Pancreas (tissue), 10 donors: ENCODE data around the gene CYSLTR2. TPM values are rescaled to one million over a fixed set of nuclear protein-coding genes. Genes with fewer than 3 reads are reported as not detected.

Experiments used
- ATAC-seq, 4 donors: fragments of 200-7000 bp; cut with Tn5 transposase; one replicate each; pipeline versions ENCODE4 v1.8.0 to v1.9.1; 2020; ENCODE audit warnings: mild to moderate bottlenecking in 4 of 4, moderate library complexity in 4 of 4
- DNase-seq, 6 donors: peaks; one replicate each; pipeline ENCODE4 v3.0.0-alpha.2; 2020
- FAIRE-seq: peaks from 2 replicates; lab custom pipeline; 2012; peaks lifted over from hg19 to GRCh38; lab: Jason Lieb, UNC
- H3K27ac ChIP-seq, 4 donors: fragments of 200-600 bp; sonication (generic); 1 replicate in 3 of 4; 2 replicates in 1 of 4; pipeline versions ENCODE4 v1.5.0 to v1.8.0; 2020
- H3K27me3 ChIP-seq, 4 donors: fragments of 200-600 bp; one replicate each; pipeline ENCODE4 v1.8.0; 2021
- H3K36me3 ChIP-seq, 3 donors: fragments of 200-600 bp; sonication (generic) in 1 of 3; one replicate each; pipeline versions ENCODE4 v1.5.0 to v1.8.0; 2020 to 2021
- H3K4me1 ChIP-seq, 3 donors: fragments of 200-600 bp; one replicate each; pipeline ENCODE4 v1.8.0; 2021
- H3K4me3 ChIP-seq, 4 donors: fragments of 200-600 bp; sonication (generic) in 2 of 4; one replicate each; pipeline versions ENCODE4 v1.5.0 to v1.8.0; 2020 to 2021
- H3K9me3 ChIP-seq, 4 donors: fragments of 200-600 bp; one replicate each; pipeline ENCODE4 v1.8.0; 2021
- CTCF ChIP-seq, 4 donors: fragments of 200-600 bp; sonication (generic) in 3 of 4; IDR thresholded peaks; one replicate each; pipeline versions ENCODE4 v1.5.0 to v1.8.0; 2021; ENCODE audit warnings: antibody characterized with exemption in 4 of 4
- WGBS, 2 donors: extraction: QIAGEN DNeasy Blood & Tissue Kit; methylation state at CpG; one replicate each; pipeline ENCODE4 v1.1.7; 2013; 5-methylcytosine and 5-hydroxymethylcytosine counted together
- intact Hi-C, 3 donors: fragments of 100-400 bp; cut with DNase I; formaldehyde crosslinking; loops; one replicate each; pipeline versions ENCODE4 v1.11.1 to v1.14.2; 2022
- polyA plus RNA-seq, 2 donors: library from polyadenylated mRNA; stranded (reverse); fragments of 200-250 nt; gene quantifications; one replicate each; pipeline ENCODE4 v1.2.3, GENCODE V29; 2013
- total RNA-seq, 6 donors: library from RNA; stranded (reverse); fragmentation: NEBNext Ultra II Directional in 4 of 6; extraction: Animal tissue kit (Norgen Biotek cat#: 25700) in 4 of 6; gene quantifications; one replicate each; pipeline versions ENCODE4 v1.2.1 to v1.2.4, GENCODE V29; 2021 to 2023
- donor health status: healthy with polysubstance abuse.
- donor health status: DM: no; HTN: no; CAD: no; lungs with moderate emphysema.
- donor health status: DM: no; HTN: no; CAD: no.
- donor health status: control.
- donor health status: control.
- donor health status: Bipolar disorder and iron deficiency.
- donor health status: DM: yes; HTN: yes; CAD: no.
- donor health status: DM: no; HTN: no; CAD: no.
- donor health status: DM: no; HTN: no; CAD: no.
- donor health status: DM: yes; HTN: yes; CAD: no.

The CYSLTR2 gene
- total and polyA plus RNA-seq, 8 donors, result 0.06 to 0.43 (median 0.17) TPM; not detected in 2

- Histone ChIP-seq H3K36me3 (no peaks in the 10 kb centered on the region), H3K27ac (no peak overlapping the region), H3K9me3 (no peaks in the 10 kb centered on the region), H3K27me3 (no peaks in the 10 kb centered on the region), H3K4me1 (no peaks in the 10 kb centered on the region), H3K4me3 (no peak overlapping the region)
- intact Hi-C loops, result no loop called here
- no peak for TF ChIP-seq CTCF (IDR thresholded peaks at IDR 0.05)
- FAIRE-seq (no peak), DNase-seq (no peak), ATAC-seq (no peak)
- WGBS, 2 donors, result 84 to 87% methylated on average over 2 of the region's 2 CpGs
These were observed 12.3 kb upstream of the CYSLTR2 start for GRCh38 chr13:48641404-48641803.

GRCh38 chr13:48642061-48642460, 11.7 kb upstream of the CYSLTR2 start:
- ATAC-seq (no peak), FAIRE-seq (no peak), DNase-seq (no peak)
- Histone ChIP-seq H3K4me3 (no peak overlapping the region), H3K27me3 (no peaks in the 10 kb centered on the region), H3K36me3 (no peaks in the 10 kb centered on the region), H3K4me1 (no peaks in the 10 kb centered on the region), H3K9me3 (no peaks in the 10 kb centered on the region), H3K27ac (no peak overlapping the region)
- 93 to 98% methylated on average over 6 of the region's 6 CpGs for WGBS, 2 donors
- intact Hi-C loops, result no loop called here
- TF ChIP-seq CTCF (IDR thresholded peaks at IDR 0.05), result no peak

GRCh38 chr13:48643159-48643558, 10.6 kb upstream of the CYSLTR2 start:
- DNase-seq, result no peak
- Histone ChIP-seq H3K9me3 (no peaks in the 10 kb centered on the region), H3K4me1 (no peaks in the 10 kb centered on the region), H3K36me3 (no peaks in the 10 kb centered on the region), H3K27ac (no peak overlapping the region), H3K27me3 (no peaks in the 10 kb centered on the region), H3K4me3 (no peak overlapping the region)
- intact Hi-C loops, result no loop called here
- ATAC-seq, result no peak
- no peak for TF ChIP-seq CTCF (IDR thresholded peaks at IDR 0.05)
- no peak for FAIRE-seq
- 83 to 90% methylated on average over 1 of the region's 1 CpG for WGBS, 2 donors

- no peak for TF ChIP-seq CTCF (IDR thresholded peaks at IDR 0.05)
- no peaks in the 10 kb centered on the region for H3K4me1 ChIP-seq
- WGBS, 2 donors, result 83 to 91% methylated on average over 5 of the region's 5 CpGs
- no peaks in the 10 kb centered on the region for H3K9me3 ChIP-seq
- no peaks in the 10 kb centered on the region for H3K36me3 ChIP-seq
- no peak for ATAC-seq
- no peak for DNase-seq
- no peak for FAIRE-seq
- H3K27ac ChIP-seq, result no peak overlapping the region
- no peaks in the 10 kb centered on the region for H3K27me3 ChIP-seq
- intact Hi-C loops, result no loop called here
- no peak overlapping the region for H3K4me3 ChIP-seq
These were observed 9.6 kb upstream of the CYSLTR2 start for GRCh38 chr13:48644141-48644540.

GRCh38 chr13:48644951-48645350, 8.8 kb upstream of the CYSLTR2 start:
- Histone ChIP-seq H3K9me3 (no peaks in the 10 kb centered on the region), H3K36me3 (no peaks in the 10 kb centered on the region), H3K27me3 (no peaks in the 10 kb centered on the region), H3K4me3 (no peak overlapping the region), H3K4me1 (no peaks in the 10 kb centered on the region), H3K27ac (no peak overlapping the region)
- no peak for DNase-seq
- FAIRE-seq, result no peak
- ATAC-seq, result no peak
- no peak for TF ChIP-seq CTCF (IDR thresholded peaks at IDR 0.05)
- intact Hi-C loops, result no loop called here
